ENCODE measurements around the gene SLC38A2.

Gene SLC38A2

DNA sequence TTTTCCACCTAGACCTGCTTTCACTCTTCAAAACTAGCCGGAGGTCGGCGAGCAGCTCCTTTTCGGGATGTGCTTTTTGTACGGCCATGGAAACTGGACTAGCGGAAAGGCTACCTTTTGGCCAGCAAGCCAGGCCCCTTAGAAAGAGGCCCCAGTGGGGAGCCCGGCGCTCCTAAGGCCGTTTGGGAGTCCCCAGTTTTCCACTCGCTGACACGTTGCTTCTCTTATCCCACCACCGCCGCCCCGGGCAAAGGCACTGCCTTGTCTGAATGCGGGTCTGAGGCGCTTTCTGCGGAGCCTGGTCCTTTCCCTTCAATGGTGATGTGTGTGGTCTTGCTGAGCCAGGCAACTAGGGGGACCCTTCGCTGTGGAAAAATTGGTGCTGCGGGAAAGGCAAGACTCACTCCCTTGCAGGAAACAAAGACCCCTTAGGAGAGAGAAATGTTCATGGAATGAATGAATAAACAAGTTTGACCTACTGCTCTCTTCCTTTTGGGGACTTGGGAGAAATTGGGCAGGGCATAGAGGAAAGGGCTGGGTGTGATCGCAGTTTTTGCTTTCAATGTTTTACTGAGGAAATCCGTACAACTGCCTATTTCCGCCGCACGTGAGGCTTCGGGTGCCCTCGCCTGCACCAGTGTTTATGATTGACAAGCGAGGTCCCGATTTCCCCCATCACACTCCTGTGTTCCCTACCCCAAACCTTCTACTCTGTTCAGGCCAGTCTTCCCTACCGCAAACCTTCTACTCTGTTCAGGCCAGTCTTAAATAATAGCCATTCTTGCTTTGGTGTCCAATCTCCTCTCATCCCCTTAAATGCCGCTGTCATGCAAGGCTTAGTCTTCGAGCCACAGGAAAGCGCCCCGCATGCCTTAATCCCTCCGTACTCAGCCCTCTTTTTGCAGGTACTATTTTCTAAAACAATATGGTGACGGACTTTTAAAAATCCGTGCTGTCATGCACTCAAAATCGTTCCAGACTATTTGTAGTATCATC, 1.0 kb upstream of the SLC38A2 start (continued):
- TF ChIP-seq ZNF654 (tag by site-specific recombination; IDR thresholded peaks at IDR 0.05; ENCODE audit: low read depth) = no peak
- no peak for TF ChIP-seq ZNF473 (tag by site-specific recombination; IDR thresholded peaks at IDR 0.05)
- no peak for TF ChIP-seq ZBTB7A (tag by site-specific recombination; IDR thresholded peaks at IDR 0.05; ENCODE audit: low read depth)
- TF ChIP-seq ZNF239 (tag by site-specific recombination; IDR thresholded peaks at IDR 0.05) = no peak
- TF ChIP-seq, protein P1, sequence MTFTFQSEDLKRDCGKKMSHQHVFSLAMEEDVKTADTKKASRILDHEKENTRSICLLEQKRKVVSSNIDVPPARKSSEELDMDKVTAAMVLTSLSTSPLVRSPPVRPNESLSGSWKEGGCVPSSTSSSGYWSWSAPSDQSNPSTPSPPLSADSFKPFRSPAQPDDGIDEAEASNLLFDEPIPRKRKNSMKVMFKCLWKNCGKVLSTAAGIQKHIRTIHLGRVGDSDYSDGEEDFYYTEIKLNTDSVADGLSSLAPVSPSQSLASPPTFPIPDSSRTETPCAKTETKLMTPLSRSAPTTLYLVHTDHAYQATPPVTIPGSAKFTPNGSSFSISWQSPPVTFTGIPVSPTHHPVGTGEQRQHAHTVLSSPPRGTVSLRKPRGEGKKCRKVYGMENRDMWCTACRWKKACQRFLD (tag by site-specific recombination; IDR thresholded peaks at IDR 0.05) = no peak
- no peak for TF ChIP-seq ZNF174 (tag by site-specific recombination; IDR thresholded peaks at IDR 0.05)
- peak; percentile 66; the same call in 1 of the 2 replicates for TF ChIP-seq ZNF600 (tag by site-specific recombination; IDR thresholded peaks at IDR 0.05)
- no peak for TF ChIP-seq ZNF140 (tag by site-specific recombination; IDR thresholded peaks at IDR 0.05)
- TF ChIP-seq, protein P2, sequence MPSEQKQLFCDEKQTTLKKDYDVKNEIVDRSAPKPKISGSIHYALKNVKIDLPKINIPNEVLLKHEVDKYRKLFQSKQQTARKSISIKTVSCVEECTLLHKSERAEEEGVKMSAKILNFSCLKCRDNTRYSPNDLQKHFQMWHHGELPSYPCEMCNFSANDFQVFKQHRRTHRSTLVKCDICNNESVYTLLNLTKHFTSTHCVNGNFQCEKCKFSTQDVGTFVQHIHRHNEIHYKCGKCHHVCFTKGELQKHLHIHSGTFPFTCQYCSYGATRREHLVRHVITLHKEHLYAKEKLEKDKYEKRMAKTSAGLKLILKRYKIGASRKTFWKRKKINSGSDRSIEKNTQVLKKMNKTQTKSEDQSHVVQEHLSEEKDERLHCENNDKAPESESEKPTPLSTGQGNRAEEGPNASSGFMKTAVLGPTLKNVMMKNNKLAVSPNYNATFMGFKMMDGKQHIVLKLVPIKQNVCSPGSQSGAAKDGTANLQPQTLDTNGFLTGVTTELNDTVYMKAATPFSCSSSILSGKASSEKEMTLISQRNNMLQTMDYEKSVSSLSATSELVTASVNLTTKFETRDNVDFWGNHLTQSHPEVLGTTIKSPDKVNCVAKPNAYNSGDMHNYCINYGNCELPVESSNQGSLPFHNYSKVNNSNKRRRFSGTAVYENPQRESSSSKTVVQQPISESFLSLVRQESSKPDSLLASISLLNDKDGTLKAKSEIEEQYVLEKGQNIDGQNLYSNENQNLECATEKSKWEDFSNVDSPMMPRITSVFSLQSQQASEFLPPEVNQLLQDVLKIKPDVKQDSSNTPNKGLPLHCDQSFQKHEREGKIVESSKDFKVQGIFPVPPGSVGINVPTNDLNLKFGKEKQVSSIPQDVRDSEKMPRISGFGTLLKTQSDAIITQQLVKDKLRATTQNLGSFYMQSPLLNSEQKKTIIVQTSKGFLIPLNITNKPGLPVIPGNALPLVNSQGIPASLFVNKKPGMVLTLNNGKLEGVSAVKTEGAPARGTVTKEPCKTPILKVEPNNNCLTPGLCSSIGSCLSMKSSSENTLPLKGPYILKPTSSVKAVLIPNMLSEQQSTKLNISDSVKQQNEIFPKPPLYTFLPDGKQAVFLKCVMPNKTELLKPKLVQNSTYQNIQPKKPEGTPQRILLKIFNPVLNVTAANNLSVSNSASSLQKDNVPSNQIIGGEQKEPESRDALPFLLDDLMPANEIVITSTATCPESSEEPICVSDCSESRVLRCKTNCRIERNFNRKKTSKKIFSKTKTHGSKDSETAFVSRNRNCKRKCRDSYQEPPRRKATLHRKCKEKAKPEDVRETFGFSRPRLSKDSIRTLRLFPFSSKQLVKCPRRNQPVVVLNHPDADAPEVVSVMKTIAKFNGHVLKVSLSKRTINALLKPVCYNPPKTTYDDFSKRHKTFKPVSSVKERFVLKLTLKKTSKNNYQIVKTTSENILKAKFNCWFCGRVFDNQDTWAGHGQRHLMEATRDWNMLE (tag by site-specific recombination; conservative IDR thresholded peaks at IDR 0.05; ENCODE audit: low read depth) = no peak
- TF ChIP-seq, protein P3, sequence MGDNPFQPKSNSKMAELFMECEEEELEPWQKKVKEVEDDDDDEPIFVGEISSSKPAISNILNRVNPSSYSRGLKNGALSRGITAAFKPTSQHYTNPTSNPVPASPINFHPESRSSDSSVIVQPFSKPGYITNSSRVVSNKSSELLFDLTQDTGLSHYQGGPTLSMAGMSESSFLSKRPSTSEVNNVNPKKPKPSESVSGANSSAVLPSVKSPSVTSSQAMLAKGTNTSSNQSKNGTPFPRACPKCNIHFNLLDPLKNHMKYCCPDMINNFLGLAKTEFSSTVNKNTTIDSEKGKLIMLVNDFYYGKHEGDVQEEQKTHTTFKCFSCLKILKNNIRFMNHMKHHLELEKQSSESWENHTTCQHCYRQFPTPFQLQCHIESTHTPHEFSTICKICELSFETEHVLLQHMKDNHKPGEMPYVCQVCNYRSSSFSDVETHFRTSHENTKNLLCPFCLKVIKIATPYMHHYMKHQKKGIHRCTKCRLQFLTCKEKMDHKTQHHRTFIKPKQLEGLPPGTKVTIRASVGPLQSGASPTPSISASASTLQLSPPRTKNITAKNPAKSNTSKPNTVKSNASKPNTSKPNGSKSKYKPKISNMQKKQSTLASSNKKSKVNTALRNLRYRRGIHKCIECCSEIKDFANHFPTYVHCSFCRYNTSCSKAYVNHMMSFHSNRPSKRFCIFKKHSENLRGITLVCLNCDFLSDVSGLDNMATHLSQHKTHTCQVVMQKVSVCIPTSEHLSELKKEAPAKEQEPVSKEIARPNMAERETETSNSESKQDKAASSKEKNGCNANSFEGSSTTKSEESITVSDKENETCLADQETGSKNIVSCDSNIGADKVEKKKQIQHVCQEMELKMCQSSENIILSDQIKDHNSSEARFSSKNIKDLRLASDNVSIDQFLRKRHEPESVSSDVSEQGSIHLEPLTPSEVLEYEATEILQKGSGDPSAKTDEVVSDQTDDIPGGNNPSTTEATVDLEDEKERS (tag by site-specific recombination; IDR thresholded peaks at IDR 0.05) = no peak
- TF ChIP-seq, protein P4, sequence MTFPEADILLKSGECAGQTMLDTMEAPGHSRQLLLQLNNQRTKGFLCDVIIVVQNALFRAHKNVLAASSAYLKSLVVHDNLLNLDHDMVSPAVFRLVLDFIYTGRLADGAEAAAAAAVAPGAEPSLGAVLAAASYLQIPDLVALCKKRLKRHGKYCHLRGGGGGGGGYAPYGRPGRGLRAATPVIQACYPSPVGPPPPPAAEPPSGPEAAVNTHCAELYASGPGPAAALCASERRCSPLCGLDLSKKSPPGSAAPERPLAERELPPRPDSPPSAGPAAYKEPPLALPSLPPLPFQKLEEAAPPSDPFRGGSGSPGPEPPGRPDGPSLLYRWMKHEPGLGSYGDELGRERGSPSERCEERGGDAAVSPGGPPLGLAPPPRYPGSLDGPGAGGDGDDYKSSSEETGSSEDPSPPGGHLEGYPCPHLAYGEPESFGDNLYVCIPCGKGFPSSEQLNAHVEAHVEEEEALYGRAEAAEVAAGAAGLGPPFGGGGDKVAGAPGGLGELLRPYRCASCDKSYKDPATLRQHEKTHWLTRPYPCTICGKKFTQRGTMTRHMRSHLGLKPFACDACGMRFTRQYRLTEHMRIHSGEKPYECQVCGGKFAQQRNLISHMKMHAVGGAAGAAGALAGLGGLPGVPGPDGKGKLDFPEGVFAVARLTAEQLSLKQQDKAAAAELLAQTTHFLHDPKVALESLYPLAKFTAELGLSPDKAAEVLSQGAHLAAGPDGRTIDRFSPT (tag by site-specific recombination; IDR thresholded peaks at IDR 0.05) = no peak
- peak; percentile 30; the same call in 1 of the 2 replicates for TF ChIP-seq IKZF3 (tag by site-specific recombination; IDR thresholded peaks at IDR 0.05)
- TF ChIP-seq ZNF37A (tag by site-specific recombination; IDR thresholded peaks at IDR 0.05) = no peak
- TF ChIP-seq, protein P5, sequence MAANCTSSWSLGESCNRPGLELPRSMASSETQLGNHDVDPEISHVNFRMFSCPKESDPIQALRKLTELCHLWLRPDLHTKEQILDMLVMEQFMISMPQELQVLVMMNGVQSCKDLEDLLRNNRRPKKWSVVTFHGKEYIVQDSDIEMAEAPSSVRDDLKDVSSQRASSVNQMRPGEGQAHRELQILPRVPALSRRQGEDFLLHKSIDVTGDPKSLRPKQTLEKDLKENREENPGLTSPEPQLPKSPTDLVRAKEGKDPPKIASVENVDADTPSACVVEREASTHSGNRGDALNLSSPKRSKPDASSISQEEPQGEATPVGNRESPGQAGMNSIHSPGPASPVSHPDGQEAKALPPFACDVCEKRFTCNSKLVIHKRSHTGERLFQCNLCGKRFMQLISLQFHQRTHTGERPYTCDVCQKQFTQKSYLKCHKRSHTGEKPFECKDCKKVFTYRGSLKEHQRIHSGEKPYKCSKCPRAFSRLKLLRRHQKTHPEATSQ (tag by site-specific recombination; IDR thresholded peaks at IDR 0.05) = no peak
- TF ChIP-seq ZNF707 (tag by site-specific recombination; IDR thresholded peaks at IDR 0.05) = no peak
- TF ChIP-seq ZNF354C (tag by site-specific recombination; IDR thresholded peaks at IDR 0.05; ENCODE audit: borderline replicate concordance, low read depth) = no peak
- no peak for TF ChIP-seq ZNF571 (tag by site-specific recombination; IDR thresholded peaks at IDR 0.05)
- TF ChIP-seq, protein P6, sequence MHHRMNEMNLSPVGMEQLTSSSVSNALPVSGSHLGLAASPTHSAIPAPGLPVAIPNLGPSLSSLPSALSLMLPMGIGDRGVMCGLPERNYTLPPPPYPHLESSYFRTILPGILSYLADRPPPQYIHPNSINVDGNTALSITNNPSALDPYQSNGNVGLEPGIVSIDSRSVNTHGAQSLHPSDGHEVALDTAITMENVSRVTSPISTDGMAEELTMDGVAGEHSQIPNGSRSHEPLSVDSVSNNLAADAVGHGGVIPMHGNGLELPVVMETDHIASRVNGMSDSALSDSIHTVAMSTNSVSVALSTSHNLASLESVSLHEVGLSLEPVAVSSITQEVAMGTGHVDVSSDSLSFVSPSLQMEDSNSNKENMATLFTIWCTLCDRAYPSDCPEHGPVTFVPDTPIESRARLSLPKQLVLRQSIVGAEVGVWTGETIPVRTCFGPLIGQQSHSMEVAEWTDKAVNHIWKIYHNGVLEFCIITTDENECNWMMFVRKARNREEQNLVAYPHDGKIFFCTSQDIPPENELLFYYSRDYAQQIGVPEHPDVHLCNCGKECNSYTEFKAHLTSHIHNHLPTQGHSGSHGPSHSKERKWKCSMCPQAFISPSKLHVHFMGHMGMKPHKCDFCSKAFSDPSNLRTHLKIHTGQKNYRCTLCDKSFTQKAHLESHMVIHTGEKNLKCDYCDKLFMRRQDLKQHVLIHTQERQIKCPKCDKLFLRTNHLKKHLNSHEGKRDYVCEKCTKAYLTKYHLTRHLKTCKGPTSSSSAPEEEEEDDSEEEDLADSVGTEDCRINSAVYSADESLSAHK (tag by site-specific recombination; IDR thresholded peaks at IDR 0.05) = no peak
- TF ChIP-seq ZNF223 (tag by site-specific recombination; IDR thresholded peaks at IDR 0.05) = no peak
- TF ChIP-seq OSR2 (tag by site-specific recombination; IDR thresholded peaks at IDR 0.05) = no peak
- TF ChIP-seq ZNF175 (tag by site-specific recombination; IDR thresholded peaks at IDR 0.05) = no peak
- 0 out of 2 replicates have a peak, but pooled peaks have one; percentile 11 for TF ChIP-seq PRDM1 (tag by site-specific recombination; IDR thresholded peaks at IDR 0.05)
- TF ChIP-seq ZNF341 (tag by site-specific recombination; IDR thresholded peaks at IDR 0.05; ENCODE audit: low read depth) = no peak
